Measurements from ENCODE around the gene PTBP3. TPM values are rescaled to one million over a fixed set of nuclear protein-coding genes. Genes with fewer than 3 reads are reported as not detected.
A peak's percentile ranks its signal among the peaks of the same experiment; 100 is the strongest.

Gene PTBP3
- total and polyA plus RNA-seq, 2 of the 13 experiments (the other 11 are each of a cell fraction or from before 2014, with no cell fraction given), result 52.8 to 61.1 TPM

DNA sequence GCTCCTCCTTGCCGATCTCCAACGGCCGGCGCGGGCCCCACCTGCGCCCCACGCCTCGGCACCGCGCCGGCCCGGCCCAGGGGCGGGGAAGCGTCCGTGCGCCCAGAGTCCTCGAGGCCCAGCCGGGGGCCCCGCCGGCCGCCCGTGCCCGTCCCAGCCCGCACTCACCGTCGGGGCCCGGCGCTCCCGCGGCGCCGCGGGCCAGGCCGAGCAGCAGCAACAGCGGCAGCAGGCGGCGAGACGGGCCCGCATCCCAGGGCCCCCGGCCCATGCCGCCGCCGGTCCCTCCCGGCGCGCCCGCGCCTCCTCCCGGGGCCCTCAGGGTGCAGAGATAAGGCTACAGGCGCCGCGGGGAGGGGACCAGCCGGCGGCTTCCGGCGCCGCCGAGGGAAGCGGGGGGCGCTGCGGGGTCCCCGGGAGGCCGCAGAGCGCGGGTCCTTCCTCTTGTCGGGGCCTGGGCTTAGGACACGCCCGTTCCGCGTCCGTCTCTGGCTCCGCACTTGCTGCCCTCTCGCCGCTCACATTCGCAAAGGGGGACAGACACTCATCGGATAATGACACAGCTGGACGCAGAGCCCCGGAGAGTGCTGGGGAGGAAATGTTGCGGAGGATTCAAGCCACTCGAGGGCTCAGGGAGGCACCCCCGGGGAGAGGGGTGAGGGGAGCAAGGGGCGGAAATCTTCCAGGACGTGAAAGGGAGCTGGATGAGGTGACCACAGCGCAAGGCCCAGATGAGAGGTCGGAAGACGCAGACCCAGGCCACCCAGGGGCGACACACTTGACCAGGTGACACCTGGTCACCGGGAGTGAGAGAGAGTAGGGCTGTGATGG, 158.2 kb downstream of the PTBP3 start, which contains the start of gene SUSD1 (continued):
- TF ChIP-seq, protein P1, sequence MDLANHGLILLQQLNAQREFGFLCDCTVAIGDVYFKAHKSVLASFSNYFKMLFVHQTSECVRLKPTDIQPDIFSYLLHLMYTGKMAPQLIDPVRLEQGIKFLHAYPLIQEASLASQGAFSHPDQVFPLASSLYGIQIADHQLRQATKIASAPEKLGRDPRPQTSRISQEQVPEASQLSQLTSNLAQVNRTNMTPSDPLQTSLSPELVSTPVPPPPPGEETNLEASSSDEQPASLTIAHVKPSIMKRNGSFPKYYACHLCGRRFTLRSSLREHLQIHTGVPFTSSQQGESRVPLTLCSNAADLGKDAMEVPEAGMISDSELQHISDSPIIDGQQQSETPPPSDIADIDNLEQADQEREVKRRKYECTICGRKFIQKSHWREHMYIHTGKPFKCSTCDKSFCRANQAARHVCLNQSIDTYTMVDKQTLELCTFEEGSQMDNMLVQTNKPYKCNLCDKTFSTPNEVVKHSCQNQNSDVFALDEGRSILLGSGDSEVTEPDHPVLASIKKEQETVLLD (CRISPR knock-in tag; IDR thresholded peaks at IDR 0.05; ENCODE audit: low read depth), result no peak
- TF ChIP-seq DMAP1 (CRISPR knock-in tag; IDR thresholded peaks at IDR 0.05), result no peak
- no peak for TF ChIP-seq ZFP62 (CRISPR knock-in tag; IDR thresholded peaks at IDR 0.05)
- peak; percentile 56 for TF ChIP-seq RBM39 (IDR thresholded peaks at IDR 0.05; ENCODE audit: low read depth, low read length, poor library complexity, severe bottlenecking)
- TF ChIP-seq, protein P2, sequence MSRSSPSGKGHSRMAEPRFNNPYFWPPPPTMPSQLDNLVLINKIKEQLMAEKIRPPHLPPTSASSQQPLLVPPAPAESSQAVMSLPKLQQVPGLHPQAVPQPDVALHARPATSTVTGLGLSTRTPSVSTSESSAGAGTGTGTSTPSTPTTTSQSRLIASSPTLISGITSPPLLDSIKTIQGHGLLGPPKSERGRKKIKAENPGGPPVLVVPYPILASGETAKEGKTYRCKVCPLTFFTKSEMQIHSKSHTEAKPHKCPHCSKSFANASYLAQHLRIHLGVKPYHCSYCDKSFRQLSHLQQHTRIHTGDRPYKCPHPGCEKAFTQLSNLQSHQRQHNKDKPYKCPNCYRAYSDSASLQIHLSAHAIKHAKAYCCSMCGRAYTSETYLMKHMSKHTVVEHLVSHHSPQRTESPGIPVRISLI (CRISPR knock-in tag; IDR thresholded peaks at IDR 0.05; ENCODE audit: borderline replicate concordance), result no peak
- peak; percentile 73; the same call in 1 of the 2 replicates for TF ChIP-seq GABPB1 (CRISPR knock-in tag; IDR thresholded peaks at IDR 0.05)
- TF ChIP-seq GZF1 (CRISPR knock-in tag; IDR thresholded peaks at IDR 0.05), result 0 out of 2 replicates have a peak, but pooled peaks have one; percentile 43
- TF ChIP-seq ZNF546 (CRISPR knock-in tag; conservative IDR thresholded peaks at IDR 0.05), result no peak
- peak; percentile 69 for TF ChIP-seq ZNF777 (CRISPR knock-in tag; IDR thresholded peaks at IDR 0.05)
- TF ChIP-seq, protein P3, sequence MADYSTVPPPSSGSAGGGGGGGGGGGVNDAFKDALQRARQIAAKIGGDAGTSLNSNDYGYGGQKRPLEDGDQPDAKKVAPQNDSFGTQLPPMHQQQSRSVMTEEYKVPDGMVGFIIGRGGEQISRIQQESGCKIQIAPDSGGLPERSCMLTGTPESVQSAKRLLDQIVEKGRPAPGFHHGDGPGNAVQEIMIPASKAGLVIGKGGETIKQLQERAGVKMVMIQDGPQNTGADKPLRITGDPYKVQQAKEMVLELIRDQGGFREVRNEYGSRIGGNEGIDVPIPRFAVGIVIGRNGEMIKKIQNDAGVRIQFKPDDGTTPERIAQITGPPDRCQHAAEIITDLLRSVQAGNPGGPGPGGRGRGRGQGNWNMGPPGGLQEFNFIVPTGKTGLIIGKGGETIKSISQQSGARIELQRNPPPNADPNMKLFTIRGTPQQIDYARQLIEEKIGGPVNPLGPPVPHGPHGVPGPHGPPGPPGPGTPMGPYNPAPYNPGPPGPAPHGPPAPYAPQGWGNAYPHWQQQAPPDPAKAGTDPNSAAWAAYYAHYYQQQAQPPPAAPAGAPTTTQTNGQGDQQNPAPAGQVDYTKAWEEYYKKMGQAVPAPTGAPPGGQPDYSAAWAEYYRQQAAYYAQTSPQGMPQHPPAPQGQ (CRISPR knock-in tag; IDR thresholded peaks at IDR 0.05; ENCODE audit: borderline replicate concordance), result no peak
- no peak; the same call in 1 of the 2 replicates for TF ChIP-seq MXD4 (CRISPR knock-in tag; IDR thresholded peaks at IDR 0.05)
- no peak; the same call in 1 of the 2 replicates for TF ChIP-seq KAT7 (CRISPR knock-in tag; IDR thresholded peaks at IDR 0.05; ENCODE audit: borderline replicate concordance)
- TF ChIP-seq SP2 (CRISPR knock-in tag; IDR thresholded peaks at IDR 0.05), result no peak
- TF ChIP-seq POLR2AphosphoS2 (IDR thresholded peaks at IDR 0.05; ENCODE audit: low read depth, low read length), result no peak
- TF ChIP-seq, protein P4, sequence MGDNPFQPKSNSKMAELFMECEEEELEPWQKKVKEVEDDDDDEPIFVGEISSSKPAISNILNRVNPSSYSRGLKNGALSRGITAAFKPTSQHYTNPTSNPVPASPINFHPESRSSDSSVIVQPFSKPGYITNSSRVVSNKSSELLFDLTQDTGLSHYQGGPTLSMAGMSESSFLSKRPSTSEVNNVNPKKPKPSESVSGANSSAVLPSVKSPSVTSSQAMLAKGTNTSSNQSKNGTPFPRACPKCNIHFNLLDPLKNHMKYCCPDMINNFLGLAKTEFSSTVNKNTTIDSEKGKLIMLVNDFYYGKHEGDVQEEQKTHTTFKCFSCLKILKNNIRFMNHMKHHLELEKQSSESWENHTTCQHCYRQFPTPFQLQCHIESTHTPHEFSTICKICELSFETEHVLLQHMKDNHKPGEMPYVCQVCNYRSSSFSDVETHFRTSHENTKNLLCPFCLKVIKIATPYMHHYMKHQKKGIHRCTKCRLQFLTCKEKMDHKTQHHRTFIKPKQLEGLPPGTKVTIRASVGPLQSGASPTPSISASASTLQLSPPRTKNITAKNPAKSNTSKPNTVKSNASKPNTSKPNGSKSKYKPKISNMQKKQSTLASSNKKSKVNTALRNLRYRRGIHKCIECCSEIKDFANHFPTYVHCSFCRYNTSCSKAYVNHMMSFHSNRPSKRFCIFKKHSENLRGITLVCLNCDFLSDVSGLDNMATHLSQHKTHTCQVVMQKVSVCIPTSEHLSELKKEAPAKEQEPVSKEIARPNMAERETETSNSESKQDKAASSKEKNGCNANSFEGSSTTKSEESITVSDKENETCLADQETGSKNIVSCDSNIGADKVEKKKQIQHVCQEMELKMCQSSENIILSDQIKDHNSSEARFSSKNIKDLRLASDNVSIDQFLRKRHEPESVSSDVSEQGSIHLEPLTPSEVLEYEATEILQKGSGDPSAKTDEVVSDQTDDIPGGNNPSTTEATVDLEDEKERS (CRISPR knock-in tag; IDR thresholded peaks at IDR 0.05), result peak; percentile 40; the same call in 1 of the 2 replicates
- TF ChIP-seq MBNL3 (CRISPR knock-in tag; conservative IDR thresholded peaks at IDR 0.05), result no peak
- TF ChIP-seq ZSCAN22 (CRISPR knock-in tag; IDR thresholded peaks at IDR 0.05), result no peak
- TF ChIP-seq YEATS4 (CRISPR knock-in tag; IDR thresholded peaks at IDR 0.05; ENCODE audit: borderline replicate concordance), result no peak; the same call in 1 of the 2 replicates
